HG03108 (cell line): ENCODE measurements around the gene GPC3.
"Not testable (repeated sequence)": the region's sequence is repeated elsewhere in the genome, so short reads cannot be mapped to it uniquely, and the experiment has no call there.

Experiments used
- ATAC-seq: cut with Tn5 transposase; IDR thresholded peaks from one replicate; pipeline ENCODE4 v1.9.1; 2021; ENCODE audit warnings: moderate library complexity; ENCODE audit not compliant: unreplicated experiment

The GPC3 gene

GRCh38 chrX:133985164-133985966 lies at the start of gene GPC3:
TSS of gene GPC3 (minus strand) at chrX:133985594.
- ATAC-seq, result no peak

GRCh38 chrX:134032441-134032840 lies 47.0 kb upstream of the GPC3 start:
- ATAC-seq, result no peak

GRCh38 chrX:134026565-134027311 lies 41.3 kb upstream of the GPC3 start:
- ATAC-seq, result no peak

DNA sequence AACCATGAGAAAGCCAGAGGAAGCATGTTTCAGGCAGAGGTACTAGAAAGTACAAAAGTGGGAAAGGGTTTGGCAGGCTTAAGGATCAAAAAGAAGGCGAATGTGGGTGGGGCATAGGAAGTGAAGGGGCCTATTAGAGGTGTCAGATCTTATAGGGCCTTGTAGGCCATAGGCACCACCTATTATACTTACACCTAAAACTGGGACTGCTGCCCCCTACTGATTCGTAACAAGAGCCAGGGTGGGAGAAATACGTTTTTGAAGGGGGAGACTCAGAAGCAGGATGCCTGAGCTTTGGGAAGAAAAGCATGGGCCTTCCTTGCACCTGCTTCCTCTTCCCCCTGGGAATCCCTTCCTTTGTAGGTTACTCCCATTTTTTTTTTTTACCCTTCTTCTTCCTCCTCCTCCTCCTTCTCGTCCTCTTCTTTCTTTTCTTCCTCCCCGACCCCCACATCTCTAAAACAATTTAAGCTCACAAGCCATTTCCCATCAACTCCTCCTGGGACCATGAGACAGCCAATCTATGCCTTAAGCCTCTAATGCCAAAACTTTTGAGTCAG lies 40.7 kb upstream of the GPC3 start:
- no peak for ATAC-seq

- no peak for ATAC-seq
Measured at GRCh38 chrX:134024686-134025377, 39.4 kb upstream of the GPC3 start.

GRCh38 chrX:134023851-134024281 lies 38.5 kb upstream of the GPC3 start:
- no peak for ATAC-seq

DNA sequence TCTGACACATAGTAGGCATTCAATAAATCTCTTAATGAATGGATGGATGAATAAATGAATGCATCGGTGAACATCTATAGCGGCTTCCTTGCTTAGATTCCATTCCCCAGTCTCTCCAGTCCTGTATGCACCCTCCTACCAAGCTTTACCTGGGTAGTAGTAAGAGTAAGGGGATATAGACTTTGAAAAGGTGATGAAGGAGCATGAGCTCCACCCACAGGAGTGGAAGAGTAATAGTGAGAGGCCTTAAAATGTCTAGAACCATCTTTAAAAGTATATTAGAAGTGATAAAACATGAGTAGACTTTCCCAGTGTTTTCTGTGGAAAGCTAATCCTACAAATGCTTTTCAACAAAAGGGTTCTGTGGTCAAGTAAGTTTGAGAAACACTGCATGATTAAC lies 35.5 kb upstream of the GPC3 start:
- no peak for ATAC-seq

DNA sequence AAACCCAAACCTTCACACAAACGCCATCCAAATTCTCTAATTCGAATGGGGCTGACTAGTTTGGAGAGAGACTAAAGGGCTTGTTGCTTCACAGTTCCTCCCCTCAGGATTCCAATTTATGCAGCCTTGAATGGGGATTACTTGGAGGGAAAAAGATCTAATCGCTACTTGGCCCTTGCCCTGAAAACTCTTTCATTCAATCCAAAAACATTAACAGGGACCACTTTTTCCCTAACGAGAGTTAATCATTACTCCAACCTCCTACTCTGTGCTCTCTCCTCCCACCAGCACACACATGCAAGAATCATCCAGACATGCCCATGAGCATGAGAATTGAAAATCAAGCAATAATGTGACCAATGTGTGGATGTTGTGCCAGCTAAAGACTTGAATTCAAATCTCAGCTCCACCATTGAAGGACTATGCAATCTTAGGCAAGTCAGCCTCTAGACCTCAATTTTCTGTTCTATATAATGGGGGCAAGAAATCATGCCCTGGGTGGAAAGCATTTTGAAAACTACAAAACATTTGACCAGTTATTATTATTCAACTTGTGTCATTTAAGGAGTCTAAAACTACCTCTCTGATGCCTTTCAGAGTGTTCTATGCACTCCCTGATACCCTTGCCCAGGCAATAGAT lies 34.3 kb upstream of the GPC3 start:
- no peak for ATAC-seq

- ATAC-seq, result not testable (repeated sequence)
Measured at GRCh38 chrX:134016309-134016708, 30.9 kb upstream of the GPC3 start.

DNA sequence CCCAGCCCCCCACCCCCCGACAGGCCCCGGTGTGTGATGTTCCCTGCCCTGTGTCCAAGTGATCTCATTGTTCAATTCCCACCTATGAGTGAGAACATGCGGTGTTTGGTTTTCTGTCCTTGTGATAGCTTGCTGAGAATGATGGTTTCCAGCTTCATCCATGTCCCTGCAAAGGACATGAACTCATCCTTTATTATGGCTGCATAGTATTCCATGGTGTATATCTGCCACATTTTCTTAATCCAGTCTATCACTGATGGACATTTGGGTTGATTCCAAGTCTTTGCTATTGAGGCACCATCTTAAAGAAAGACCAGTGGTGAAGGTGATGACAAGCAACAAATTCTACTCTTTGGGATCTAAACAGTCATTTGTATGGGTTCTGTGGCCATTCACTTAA lies 30.1 kb upstream of the GPC3 start:
- not testable (repeated sequence) for ATAC-seq

DNA sequence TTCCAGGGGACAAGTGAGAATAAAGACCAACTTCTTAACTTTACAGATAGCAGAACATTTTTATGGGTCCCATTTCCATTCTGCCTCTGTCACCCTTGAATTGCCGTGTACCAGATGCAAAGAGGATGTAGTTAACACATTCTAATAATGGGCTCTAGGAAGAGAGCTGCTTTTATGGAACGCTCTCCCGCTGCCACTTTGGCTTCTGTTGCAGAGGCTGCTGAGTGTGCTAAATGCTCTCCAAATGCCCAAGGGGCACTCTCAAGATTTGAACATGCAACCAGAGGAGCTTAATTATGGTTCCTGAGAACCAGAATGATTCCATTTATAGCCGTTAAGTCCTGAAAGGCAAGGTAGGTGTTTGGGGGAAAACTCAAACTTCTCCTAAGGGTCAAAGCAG lies 28.1 kb upstream of the GPC3 start:
- no peak for ATAC-seq

DNA sequence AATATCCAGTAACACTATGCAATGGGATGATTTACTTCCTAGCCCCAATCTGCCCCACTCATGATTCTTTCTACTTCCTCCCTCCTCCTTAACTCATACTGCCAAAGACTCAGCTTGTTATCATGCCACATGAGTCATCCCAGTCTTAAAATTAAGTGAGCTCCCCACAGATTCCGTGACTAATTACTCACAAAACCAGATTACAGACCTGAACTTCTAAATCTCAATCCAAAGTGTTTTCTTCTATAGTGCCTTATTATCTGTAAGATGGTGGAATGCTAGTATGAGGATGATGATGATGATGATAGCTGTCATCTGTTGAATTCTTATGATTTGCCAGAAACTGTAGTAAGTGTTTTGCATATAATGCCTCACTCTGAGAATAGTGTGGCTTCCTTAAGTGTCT lies 27.7 kb upstream of the GPC3 start:
- ATAC-seq, result no peak

DNA sequence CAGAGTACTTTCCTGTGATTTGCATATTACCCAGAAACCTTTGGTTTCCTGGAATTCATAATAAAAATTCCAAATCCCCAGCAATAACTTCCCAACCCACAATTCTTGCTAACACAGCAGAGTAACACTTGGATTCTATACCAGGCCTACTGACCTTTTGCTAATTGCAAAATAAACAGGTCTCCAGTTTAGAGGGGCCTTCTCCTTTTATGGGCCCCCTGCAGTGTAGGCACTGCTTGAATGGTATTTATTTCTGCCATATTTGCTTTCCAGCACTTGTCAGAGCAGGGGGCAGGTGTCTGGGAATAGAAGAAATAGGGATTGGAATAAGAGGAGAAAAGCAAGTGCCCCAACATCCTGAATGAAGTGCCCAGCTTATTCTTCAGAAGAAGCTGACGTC lies 25.3 kb upstream of the GPC3 start:
- no peak for ATAC-seq

DNA sequence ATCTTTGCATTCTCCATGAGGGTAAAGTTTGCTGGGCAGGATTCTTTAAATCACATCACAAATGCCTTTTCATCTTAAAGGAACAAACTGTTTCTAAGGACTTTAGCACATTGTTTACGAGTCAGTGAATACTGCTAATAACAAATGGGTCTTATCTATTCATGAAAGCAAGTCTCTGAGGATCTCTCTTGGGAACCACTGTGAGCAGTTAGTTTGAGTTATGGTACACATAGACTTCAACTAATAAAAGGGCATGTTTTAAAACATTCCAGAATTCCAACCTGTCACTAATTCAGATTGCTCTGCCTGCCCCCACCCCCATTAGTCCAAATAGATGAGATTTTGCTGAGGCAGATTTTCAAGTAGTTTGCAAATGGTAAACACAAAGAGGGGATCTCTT lies 22.3 kb upstream of the GPC3 start:
- no peak for ATAC-seq

DNA sequence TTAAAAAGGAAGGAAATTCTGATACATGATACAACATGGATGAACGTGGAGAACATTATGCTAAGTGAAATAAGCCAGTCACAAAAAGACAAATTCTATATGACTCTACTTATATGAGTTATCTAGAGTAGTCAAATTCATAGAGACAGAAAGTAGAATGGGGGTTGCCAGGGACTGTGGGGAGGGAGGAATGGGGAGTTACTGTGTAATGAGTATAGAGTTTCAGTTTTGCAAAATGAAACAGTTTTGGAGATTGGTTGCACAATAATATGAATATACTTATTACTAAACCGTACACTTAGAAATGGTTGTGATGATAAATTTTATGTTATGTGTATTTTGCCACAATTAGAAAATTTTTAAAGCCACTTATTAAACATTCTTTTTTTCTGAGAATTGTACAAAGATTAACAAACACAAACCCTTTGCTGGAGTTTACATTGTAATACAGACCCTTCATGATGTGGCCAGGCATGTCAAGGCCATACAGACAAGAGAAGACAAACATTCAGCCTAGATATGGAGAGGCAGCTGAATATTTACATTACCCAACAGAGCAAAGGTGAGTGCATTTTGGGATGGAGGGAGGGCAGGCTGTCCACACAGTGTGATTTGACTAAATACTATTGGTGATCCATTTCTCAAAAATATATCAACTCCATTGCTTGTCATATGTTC lies 21.2 kb upstream of the GPC3 start:
- ATAC-seq, result no peak

- no peak for ATAC-seq
Measured at GRCh38 chrX:134004084-134004483, 18.7 kb upstream of the GPC3 start.

DNA sequence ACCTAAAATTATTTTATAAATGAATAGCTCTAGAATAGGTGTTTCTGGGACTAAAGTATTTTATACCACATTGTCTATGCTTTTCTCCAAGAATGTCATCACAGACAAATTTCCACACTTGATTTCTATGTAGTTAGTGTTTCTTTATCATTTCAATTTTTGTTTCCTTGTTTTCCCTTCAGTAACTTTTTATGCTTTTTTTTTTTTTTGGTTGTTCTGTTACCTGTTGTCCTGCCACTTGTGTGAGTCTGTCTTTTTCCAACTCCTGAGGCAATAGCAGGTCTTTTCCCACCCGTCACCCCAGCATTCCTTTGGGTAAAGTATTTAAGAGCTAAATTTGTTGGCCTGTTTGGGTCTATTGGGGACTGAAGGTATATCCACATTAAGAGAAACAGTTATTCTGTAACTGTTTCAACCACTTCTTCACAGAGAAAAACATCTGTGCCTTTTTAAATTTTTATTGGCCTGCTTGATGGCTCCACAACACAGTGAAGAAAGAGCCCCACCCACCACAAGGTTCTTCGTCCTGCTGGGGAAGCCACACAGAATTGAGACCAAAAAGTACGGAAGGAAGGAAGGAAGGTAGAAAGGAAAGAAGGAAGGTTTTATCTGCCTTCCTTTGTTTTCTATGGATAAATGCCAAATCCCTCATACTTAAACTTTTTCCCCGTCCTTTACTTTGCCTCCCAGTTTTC lies 17.7 kb upstream of the GPC3 start:
- no peak for ATAC-seq

- no peak for ATAC-seq
Measured at GRCh38 chrX:134000260-134001245, 15.2 kb upstream of the GPC3 start.
